Vagina (tissue), 2 donors: ENCODE data around the gene SYNRG. TPM values are rescaled to one million over a fixed set of nuclear protein-coding genes. Genes with fewer than 3 reads are reported as not detected.

ENCODE experiments used
- DNase-seq, 2 donors: peaks; one replicate each; pipeline ENCODE4 v3.0.0-alpha.2; 2017; ENCODE audit errors: extremely low spot score in 2 of 2
- H3K27ac ChIP-seq: fragments of 200-600 bp; sonication (generic); one replicate; pipeline ENCODE4 v1.5.1; 2019
- H3K27me3 ChIP-seq: fragments of 200-600 bp; sonication (generic); one replicate; pipeline ENCODE4 v1.5.1; 2019
- H3K36me3 ChIP-seq, 2 donors: fragments of 200-600 bp; sonication (generic); one replicate each; pipeline ENCODE4 v1.5.1; 2017 to 2019
- H3K4me1 ChIP-seq: fragments of 200-600 bp; sonication (generic); one replicate; pipeline ENCODE4 v1.5.1; 2019
- H3K4me3 ChIP-seq, 2 donors: fragments of 200-600 bp; sonication (generic); 1 replicate in 1 of 2; 2 replicates in 1 of 2; pipeline ENCODE4 v1.5.1; 2016 to 2019
- H3K9me3 ChIP-seq: fragments of 200-600 bp; sonication (generic); one replicate; pipeline ENCODE4 v1.5.1; 2019
- POLR2A ChIP-seq, 2 donors: fragments of 450-650 bp; IDR thresholded peaks; one replicate each; pipeline ENCODE4 v1.6.1; 2017; ENCODE audit warnings: antibody characterized with exemption in 2 of 2, mild to moderate bottlenecking in 2 of 2, moderate library complexity in 2 of 2
- POLR2AphosphoS5 ChIP-seq, 2 donors: sonication (generic); formaldehyde crosslinking; IDR thresholded peaks; one replicate each; pipeline ENCODE4 v1.9.0; 2017; ENCODE audit warnings: antibody characterized with exemption in 2 of 2, mild to moderate bottlenecking in 2 of 2, low read depth in 1 of 2; ENCODE audit not compliant: insufficient read depth in 1 of 2
- intact Hi-C: fragments of 100-400 bp; cut with DNase I; formaldehyde crosslinking; loops from one replicate; pipeline ENCODE4 v1.15.1; 2023
- total RNA-seq: library from RNA; depleted of rRNA; stranded (reverse); fragments of >200 nt; gene quantifications from one replicate; pipeline ENCODE4 v1.2.3, GENCODE V29; 2016
- TF ChIP-seq, protein P1 (sequence below), 3 experiments: fragments of 450-650 bp in 2 of 3; fragments of 200-600 bp in 1 of 3; sonication (generic) in 1 of 3; IDR thresholded peaks; one replicate each; pipeline ENCODE4 v1.5.1; 2017 to 2019; ENCODE audit warnings: antibody characterized with exemption in 3 of 3, mild to moderate bottlenecking in 2 of 3, moderate library complexity in 2 of 3

SYNRG gene
- total RNA-seq, 1 donor from 2014 or later, result 42.2 TPM

DNA sequence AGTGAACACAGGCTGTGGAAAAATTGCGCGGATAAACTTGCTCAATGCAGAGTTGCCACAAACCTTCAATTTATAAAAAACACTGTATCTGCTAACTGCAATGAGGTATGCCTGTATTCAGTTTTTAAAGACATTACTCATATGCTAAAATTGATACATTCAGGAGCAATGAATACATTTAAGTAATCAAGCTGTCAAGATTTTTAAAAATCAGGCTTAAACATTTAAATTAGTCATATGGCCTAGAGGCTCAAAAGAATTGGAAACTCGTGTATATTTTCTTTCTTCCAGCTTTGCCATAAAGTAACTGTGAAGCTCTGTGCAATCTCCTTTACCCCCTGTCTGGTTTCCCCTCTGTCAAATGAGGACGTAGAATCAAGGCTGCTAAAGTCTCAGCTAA lies 4.1 kb downstream of the SYNRG start:
- Histone ChIP-seq H3K4me1 (peaks cover 53% of the 10 kb centered on the region), H3K4me3 (no peak overlapping the region), H3K36me3 (peaks cover 0 to 8% of the 10 kb centered on the region in 2 donors), H3K27me3 (no peaks in the 10 kb centered on the region), H3K27ac (no peak overlapping the region), H3K9me3 (no peaks in the 10 kb centered on the region)
- DNase-seq, result no peak
- TF ChIP-seq POLR2AphosphoS5 (IDR thresholded peaks at IDR 0.05; ENCODE audit: insufficient read depth in 1 of 2, low read depth in 1 of 2) (no peak), POLR2A (IDR thresholded peaks at IDR 0.05) (no peak)
- TF ChIP-seq, protein P1, sequence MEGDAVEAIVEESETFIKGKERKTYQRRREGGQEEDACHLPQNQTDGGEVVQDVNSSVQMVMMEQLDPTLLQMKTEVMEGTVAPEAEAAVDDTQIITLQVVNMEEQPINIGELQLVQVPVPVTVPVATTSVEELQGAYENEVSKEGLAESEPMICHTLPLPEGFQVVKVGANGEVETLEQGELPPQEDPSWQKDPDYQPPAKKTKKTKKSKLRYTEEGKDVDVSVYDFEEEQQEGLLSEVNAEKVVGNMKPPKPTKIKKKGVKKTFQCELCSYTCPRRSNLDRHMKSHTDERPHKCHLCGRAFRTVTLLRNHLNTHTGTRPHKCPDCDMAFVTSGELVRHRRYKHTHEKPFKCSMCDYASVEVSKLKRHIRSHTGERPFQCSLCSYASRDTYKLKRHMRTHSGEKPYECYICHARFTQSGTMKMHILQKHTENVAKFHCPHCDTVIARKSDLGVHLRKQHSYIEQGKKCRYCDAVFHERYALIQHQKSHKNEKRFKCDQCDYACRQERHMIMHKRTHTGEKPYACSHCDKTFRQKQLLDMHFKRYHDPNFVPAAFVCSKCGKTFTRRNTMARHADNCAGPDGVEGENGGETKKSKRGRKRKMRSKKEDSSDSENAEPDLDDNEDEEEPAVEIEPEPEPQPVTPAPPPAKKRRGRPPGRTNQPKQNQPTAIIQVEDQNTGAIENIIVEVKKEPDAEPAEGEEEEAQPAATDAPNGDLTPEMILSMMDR (IDR thresholded peaks at IDR 0.05), result no peak
- intact Hi-C loops, result no loop called here

DNA sequence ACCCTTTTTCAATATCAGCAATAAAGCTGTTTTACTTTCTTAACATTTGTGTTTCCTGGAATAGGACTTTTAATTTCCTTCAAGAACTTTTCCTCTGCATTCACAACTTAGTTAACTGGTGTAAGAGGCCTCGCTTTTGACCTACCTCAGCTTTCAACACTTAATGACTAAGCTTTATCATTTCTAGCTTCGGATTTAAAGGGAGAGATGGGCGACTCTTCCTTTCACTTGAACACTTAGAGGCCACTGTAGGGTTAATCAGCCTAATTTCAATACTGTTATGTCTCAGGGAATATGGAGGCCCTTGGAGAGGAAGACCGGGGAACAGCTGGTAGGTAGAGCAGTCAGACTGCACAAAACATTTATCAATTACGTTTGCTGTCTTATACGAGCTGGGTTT lies 4.7 kb downstream of the SYNRG start:
- TF ChIP-seq POLR2AphosphoS5 (IDR thresholded peaks at IDR 0.05; ENCODE audit: insufficient read depth in 1 of 2, low read depth in 1 of 2) (no peak), POLR2A (IDR thresholded peaks at IDR 0.05) (no peak)
- TF ChIP-seq, protein P1 (IDR thresholded peaks at IDR 0.05), result no peak
- H3K36me3 ChIP-seq, result peaks cover 0 to 13% of the 10 kb centered on the region in 2 donors
- intact Hi-C loops, result no loop called here
- no peak for DNase-seq
- H3K4me1 ChIP-seq, result peaks cover 48% of the 10 kb centered on the region
- no peaks in the 10 kb centered on the region for H3K9me3 ChIP-seq
- H3K4me3 ChIP-seq, result no peak overlapping the region
- no peak overlapping the region for H3K27ac ChIP-seq
- no peaks in the 10 kb centered on the region for H3K27me3 ChIP-seq

DNA sequence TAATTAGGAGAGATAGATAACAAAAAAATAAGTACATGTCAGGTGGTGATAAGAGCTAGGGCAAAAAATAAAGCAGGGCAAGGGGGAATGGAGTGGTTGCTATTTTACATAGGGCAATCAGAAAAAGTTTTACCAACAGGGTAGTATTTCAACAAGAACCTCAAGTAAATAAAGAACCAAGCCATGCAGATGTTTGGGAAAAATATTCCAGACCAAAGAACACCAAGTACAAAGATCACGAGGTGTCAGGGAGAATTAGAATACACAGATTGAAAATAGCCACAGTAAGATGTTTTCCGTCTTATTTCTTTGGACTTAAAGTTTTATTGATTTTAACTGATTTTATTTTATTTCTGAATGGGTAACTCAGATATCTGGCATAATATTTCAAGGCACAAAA lies 11.1 kb downstream of the SYNRG start:
- H3K9me3 ChIP-seq, result no peaks in the 10 kb centered on the region
- H3K4me1 ChIP-seq, result peaks cover 6% of the 10 kb centered on the region
- no peaks in the 10 kb centered on the region for H3K27me3 ChIP-seq
- intact Hi-C loops, result no loop called here
- H3K36me3 ChIP-seq, result peaks cover 0 to 60% of the 10 kb centered on the region in 2 donors
- H3K4me3 ChIP-seq, result no peak overlapping the region
- TF ChIP-seq, protein P1 (IDR thresholded peaks at IDR 0.05), result no peak
- no peak for TF ChIP-seq POLR2AphosphoS5 (IDR thresholded peaks at IDR 0.05; ENCODE audit: insufficient read depth in 1 of 2, low read depth in 1 of 2)
- no peak for TF ChIP-seq POLR2A (IDR thresholded peaks at IDR 0.05)
- no peak overlapping the region for H3K27ac ChIP-seq
- no peak for DNase-seq

DNA sequence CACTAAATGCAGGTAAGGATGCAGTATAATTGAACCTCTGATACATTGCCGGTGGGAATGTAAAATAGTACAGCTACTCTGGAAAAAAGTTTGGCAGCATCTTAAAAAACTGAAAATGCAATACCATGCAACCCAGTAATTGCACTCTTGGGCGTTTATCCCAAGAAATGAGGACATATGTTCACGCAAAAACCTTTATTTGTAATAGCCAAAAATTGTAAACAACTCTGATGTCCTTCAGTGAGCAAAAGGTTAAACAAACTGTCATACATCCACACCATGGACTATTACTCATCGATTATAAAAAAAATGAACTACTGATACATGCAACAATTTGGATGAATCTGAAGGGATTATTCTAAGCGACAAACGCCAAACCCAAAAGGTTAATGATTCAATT lies 16.9 kb downstream of the SYNRG start:
- no peak for TF ChIP-seq POLR2A (IDR thresholded peaks at IDR 0.05)
- TF ChIP-seq, protein P1 (IDR thresholded peaks at IDR 0.05), result no peak
- no peak for TF ChIP-seq POLR2AphosphoS5 (IDR thresholded peaks at IDR 0.05; ENCODE audit: insufficient read depth in 1 of 2, low read depth in 1 of 2)
- no peak overlapping the region for H3K27ac ChIP-seq
- H3K9me3 ChIP-seq, result no peaks in the 10 kb centered on the region
- no peak overlapping the region for H3K4me3 ChIP-seq
- H3K4me1 ChIP-seq, result no peaks in the 10 kb centered on the region
- H3K36me3 ChIP-seq, result peaks cover 0 to 37% of the 10 kb centered on the region in 2 donors
- no peaks in the 10 kb centered on the region for H3K27me3 ChIP-seq
- DNase-seq, result no peak
- intact Hi-C loops, result no loop called here

DNA sequence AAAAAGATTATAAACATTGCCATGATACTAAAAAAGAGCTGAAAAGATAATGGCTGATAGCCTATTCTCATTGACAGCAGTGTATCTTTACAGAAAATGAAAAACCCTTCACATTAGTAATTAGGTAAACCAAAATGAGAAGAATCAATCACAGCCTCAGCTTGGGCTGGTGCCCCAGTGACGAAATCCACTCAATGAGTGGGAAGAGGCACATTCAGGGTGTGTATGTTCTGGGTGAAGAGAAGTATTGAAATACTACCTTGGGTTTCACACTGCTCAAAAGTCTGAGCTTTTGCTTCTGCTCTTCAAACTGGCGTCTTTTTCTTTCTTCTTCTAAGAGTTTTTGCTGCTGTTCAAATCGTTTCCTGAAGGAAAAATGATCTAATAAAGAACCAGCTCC lies 24.2 kb downstream of the SYNRG start:
- no peak overlapping the region for H3K27ac ChIP-seq
- no peaks in the 10 kb centered on the region for H3K4me1 ChIP-seq
- peaks cover 0 to 58% of the 10 kb centered on the region in 2 donors for H3K36me3 ChIP-seq
- no peak for DNase-seq
- no peaks in the 10 kb centered on the region for H3K9me3 ChIP-seq
- intact Hi-C loops, result no loop called here
- TF ChIP-seq, protein P1 (IDR thresholded peaks at IDR 0.05), result no peak
- no peak for TF ChIP-seq POLR2AphosphoS5 (IDR thresholded peaks at IDR 0.05; ENCODE audit: insufficient read depth in 1 of 2, low read depth in 1 of 2)
- no peak for TF ChIP-seq POLR2A (IDR thresholded peaks at IDR 0.05)
- no peak overlapping the region for H3K4me3 ChIP-seq
- no peaks in the 10 kb centered on the region for H3K27me3 ChIP-seq
